Esophagus squamous epithelium (tissue), 5 donors: ENCODE results near the gene RBPJL. TPM values are rescaled to one million over a fixed set of nuclear protein-coding genes. Genes with fewer than 3 reads are reported as not detected.

Source experiments
- DNase-seq: peaks from one replicate; lab custom pipeline; 2025; lab: John Stamatoyannopoulos, UW
- H3K27ac ChIP-seq, 4 donors: fragments of 200-600 bp; sonication (generic); one replicate each; pipeline ENCODE4 v1.5.1; 2016 to 2019; ENCODE audit warnings: mild to moderate bottlenecking in 1 of 4
- H3K27me3 ChIP-seq, 4 donors: fragments of 200-600 bp; sonication (generic); 1 replicate in 3 of 4; 2 replicates in 1 of 4; pipeline versions ENCODE4 v1.5.1 to v1.6.0; 2017 to 2021; ENCODE audit warnings: antibody characterized with exemption in 1 of 4
- H3K36me3 ChIP-seq, 3 donors: fragments of 200-600 bp; sonication (generic); one replicate each; pipeline ENCODE4 v1.5.1; 2016 to 2019
- H3K4me1 ChIP-seq, 3 donors: fragments of 200-600 bp; sonication (generic); one replicate each; pipeline ENCODE4 v1.5.1; 2017 to 2019
- H3K4me3 ChIP-seq, 4 donors: fragments of 200-600 bp; sonication (generic); 1 replicate in 3 of 4; 2 replicates in 1 of 4; pipeline ENCODE4 v1.5.1; 2016 to 2019; ENCODE audit warnings: mild to moderate bottlenecking in 2 of 4, moderate library complexity in 1 of 4
- H3K9me3 ChIP-seq, 3 donors: fragments of 200-600 bp; sonication (generic); one replicate each; pipeline ENCODE4 v1.5.1; 2016 to 2019
- POLR2A ChIP-seq, 4 donors: fragments of 450-650 bp; IDR thresholded peaks; one replicate each; pipeline ENCODE4 v1.6.1; 2017; ENCODE audit warnings: antibody characterized with exemption in 4 of 4, mild to moderate bottlenecking in 4 of 4, moderate library complexity in 3 of 4
- WGBS, 2 donors: methylation state at CpG; one replicate each; pipeline ENCODE4 v1.1.5; 2018; 5-methylcytosine and 5-hydroxymethylcytosine counted together
- intact Hi-C: fragments of 100-400 bp; cut with DNase I; formaldehyde crosslinking; loops from one replicate; pipeline ENCODE4 v1.15.0; 2022
- total RNA-seq, 4 donors: library from RNA; depleted of rRNA; stranded (reverse); fragments of >200 nt; gene quantifications; one replicate each; pipeline ENCODE4 v1.1.0, GENCODE V29; 2016
- TF ChIP-seq, protein P1 (sequence below), 6 experiments: fragments of 450-650 bp in 4 of 6; fragments of 200-600 bp in 2 of 6; sonication (generic) in 2 of 6; IDR thresholded peaks; one replicate each; pipeline ENCODE4 v1.5.1; 2016 to 2019; ENCODE audit warnings: antibody characterized with exemption in 6 of 6, mild to moderate bottlenecking in 4 of 6, moderate library complexity in 4 of 6
- donor health status: DM: yes; HTN: yes; CAD: no.

Gene RBPJL
- total RNA-seq, 4 donors from 2014 or later, result not detected

GRCh38 chr20:45338121-45339030 is 31.7 kb downstream of the RBPJL start:
- DNase-seq, result no peak
- peaks cover 0 to 34% (median 0%) of the 10 kb centered on the region in 3 donors for H3K36me3 ChIP-seq
- TF ChIP-seq POLR2A (IDR thresholded peaks at IDR 0.05), result no peak
- TF ChIP-seq, protein P1, sequence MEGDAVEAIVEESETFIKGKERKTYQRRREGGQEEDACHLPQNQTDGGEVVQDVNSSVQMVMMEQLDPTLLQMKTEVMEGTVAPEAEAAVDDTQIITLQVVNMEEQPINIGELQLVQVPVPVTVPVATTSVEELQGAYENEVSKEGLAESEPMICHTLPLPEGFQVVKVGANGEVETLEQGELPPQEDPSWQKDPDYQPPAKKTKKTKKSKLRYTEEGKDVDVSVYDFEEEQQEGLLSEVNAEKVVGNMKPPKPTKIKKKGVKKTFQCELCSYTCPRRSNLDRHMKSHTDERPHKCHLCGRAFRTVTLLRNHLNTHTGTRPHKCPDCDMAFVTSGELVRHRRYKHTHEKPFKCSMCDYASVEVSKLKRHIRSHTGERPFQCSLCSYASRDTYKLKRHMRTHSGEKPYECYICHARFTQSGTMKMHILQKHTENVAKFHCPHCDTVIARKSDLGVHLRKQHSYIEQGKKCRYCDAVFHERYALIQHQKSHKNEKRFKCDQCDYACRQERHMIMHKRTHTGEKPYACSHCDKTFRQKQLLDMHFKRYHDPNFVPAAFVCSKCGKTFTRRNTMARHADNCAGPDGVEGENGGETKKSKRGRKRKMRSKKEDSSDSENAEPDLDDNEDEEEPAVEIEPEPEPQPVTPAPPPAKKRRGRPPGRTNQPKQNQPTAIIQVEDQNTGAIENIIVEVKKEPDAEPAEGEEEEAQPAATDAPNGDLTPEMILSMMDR (IDR thresholded peaks at IDR 0.05), result no peak
- H3K4me1 ChIP-seq, result peaks cover 72 to 81% (median 76%) of the 10 kb centered on the region in 3 donors
- WGBS, 2 donors, result 58 to 69% methylated on average over 4 to 6 of the region's 11 CpGs
- H3K4me3 ChIP-seq, result peak overlapping the region in 1 of 4 donors; percentile 19
- no peaks in the 10 kb centered on the region for H3K27me3 ChIP-seq
- peak overlapping the region; percentile 90 to 98 (median 93) for H3K27ac ChIP-seq
- intact Hi-C loops, result no loop called here
- H3K9me3 ChIP-seq, result no peaks in the 10 kb centered on the region

GRCh38 chr20:45339084-45339483 is 32.4 kb downstream of the RBPJL start:
- DNase-seq, result no peak
- H3K4me1 ChIP-seq, result peaks cover 79 to 88% (median 83%) of the 10 kb centered on the region in 3 donors
- H3K27me3 ChIP-seq, result no peaks in the 10 kb centered on the region
- intact Hi-C loops, result no loop called here
- H3K36me3 ChIP-seq, result peaks cover 0 to 27% (median 0%) of the 10 kb centered on the region in 3 donors
- no peaks in the 10 kb centered on the region for H3K9me3 ChIP-seq
- 42 to 100% methylated on average over 1 to 6 of the region's 6 CpGs for WGBS, 2 donors
- H3K27ac ChIP-seq, result peak overlapping the region; percentile 90 to 98 (median 93)
- H3K4me3 ChIP-seq, result peak overlapping the region in 1 of 4 donors; percentile 17
- TF ChIP-seq POLR2A (IDR thresholded peaks at IDR 0.05), result no peak
- TF ChIP-seq, protein P1 (IDR thresholded peaks at IDR 0.05), result no peak

DNA sequence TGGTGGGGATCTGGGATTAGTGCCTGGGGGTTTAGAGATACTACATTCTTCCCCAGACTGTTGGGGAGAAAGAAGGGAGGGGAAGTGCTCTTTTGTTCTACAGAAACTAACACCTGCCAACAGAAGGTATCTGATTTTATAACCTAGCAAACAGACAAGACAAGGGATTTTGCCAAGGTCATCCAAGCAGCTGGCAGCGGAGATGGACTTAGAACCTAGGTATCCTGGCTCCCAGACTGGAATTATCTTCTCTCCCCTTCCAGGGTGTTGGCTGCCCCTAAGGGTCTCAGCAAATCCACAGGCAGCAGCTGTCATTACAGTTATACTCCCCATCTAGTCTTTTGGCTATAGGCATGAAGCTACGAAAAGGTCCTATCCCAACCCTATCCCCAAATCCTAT is 33.2 kb downstream of the RBPJL start:
- Histone ChIP-seq H3K27me3 (no peaks in the 10 kb centered on the region), H3K9me3 (no peaks in the 10 kb centered on the region), H3K4me1 (peaks cover 87 to 95% (median 91%) of the 10 kb centered on the region in 3 donors), H3K27ac (peak overlapping the region; percentile 90 to 98 (median 93)), H3K4me3 (no peak overlapping the region), H3K36me3 (peaks cover 0 to 20% (median 0%) of the 10 kb centered on the region in 3 donors)
- DNase-seq, result no peak
- TF ChIP-seq, protein P1 (IDR thresholded peaks at IDR 0.05), result no peak
- TF ChIP-seq POLR2A (IDR thresholded peaks at IDR 0.05), result no peak
- intact Hi-C loops, result no loop called here
- WGBS, 2 donors, result 87 to 94% methylated on average over 2 of the region's 2 CpGs

DNA sequence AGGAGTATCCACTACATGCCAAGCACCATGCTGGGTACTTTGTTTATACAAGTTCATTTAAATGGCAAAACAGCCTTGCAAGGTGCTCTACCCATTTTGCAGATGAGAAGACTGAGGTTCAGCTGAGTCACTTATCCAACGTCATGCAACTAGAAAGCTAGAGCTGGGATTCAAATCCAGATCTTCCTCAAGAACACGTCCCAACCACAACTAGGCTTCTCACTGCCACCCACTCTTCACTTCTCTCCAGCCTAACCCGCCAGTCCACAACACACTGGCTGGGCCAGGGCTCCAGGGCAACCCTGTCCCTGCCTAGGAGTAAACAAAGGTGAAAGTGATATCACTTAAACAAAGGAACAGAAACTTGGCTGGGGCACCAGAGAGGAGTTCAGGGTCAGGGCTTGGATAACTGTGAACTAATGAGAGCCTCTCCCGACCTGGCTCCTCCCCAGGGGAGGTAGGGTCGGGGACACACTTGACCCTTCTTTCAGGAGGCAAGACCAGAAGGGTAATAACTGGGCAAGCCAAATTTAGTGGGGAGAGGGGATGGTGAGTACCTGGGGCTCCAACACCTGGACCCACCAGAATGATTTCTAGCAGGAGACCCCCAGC is 33.7 kb downstream of the RBPJL start:
- WGBS, 2 donors, result 38 to 48% methylated on average over 4 to 5 of the region's 5 CpGs
- Histone ChIP-seq H3K27me3 (no peaks in the 10 kb centered on the region), H3K27ac (peak overlapping the region; percentile 90 to 98 (median 93)), H3K4me3 (no peak overlapping the region), H3K36me3 (peaks cover 0 to 14% (median 0%) of the 10 kb centered on the region in 3 donors), H3K4me1 (peaks cover 92 to 100% (median 93%) of the 10 kb centered on the region in 3 donors), H3K9me3 (no peaks in the 10 kb centered on the region)
- intact Hi-C loops, result no loop called here
- TF ChIP-seq, protein P1 (IDR thresholded peaks at IDR 0.05), result no peak
- TF ChIP-seq POLR2A (IDR thresholded peaks at IDR 0.05), result no peak
- DNase-seq, result no peak
